ENCODE measurements around the gene FITM2. TPM values are rescaled to one million over a fixed set of nuclear protein-coding genes. Genes with fewer than 3 reads are reported as not detected.

Gene FITM2
- total RNA-seq, 1 experiment from 2014 or later = 7.2 TPM

- ChIA-PET CTCF (interaction anchor here (1.1 kb wide), 1 partner anchor 39 kb away, joined by 4 read pairs; no protein-coding TSS in a partner anchor), POLR2A (no interaction called here)
- BruUV-seq (replicated peaks) = no TSS peak
- H3K27me3 Mint-ChIP-seq (ENCODE audit: insufficient read depth, unreplicated experiment) = peaks cover 22% of the 10 kb centered on the region
- H3K4me3 Mint-ChIP-seq (ENCODE audit: unreplicated experiment) = no peak overlapping the region
- no peak for TF ChIP-seq CTCF (IDR thresholded peaks at IDR 0.05; ENCODE audit: unreplicated experiment)
- DNase-seq (ENCODE audit: unreplicated experiment) = no peak
- no peaks in the 10 kb centered on the region for H3K9me3 Mint-ChIP-seq (ENCODE audit: unreplicated experiment)
- no peaks in the 10 kb centered on the region for H3K36me3 Mint-ChIP-seq (ENCODE audit: insufficient read depth, unreplicated experiment)
- intact Hi-C loops (cut with micrococcal nuclease) = no loop called here
- H3K27ac Mint-ChIP-seq (ENCODE audit: low read depth, unreplicated experiment) = no peak overlapping the region
- H3K4me1 Mint-ChIP-seq (ENCODE audit: insufficient read depth, unreplicated experiment) = no peaks in the 10 kb centered on the region
Observed at GRCh38 chr20:44255942-44256341, 55.1 kb downstream of the FITM2 start.

- ChIA-PET CTCF (interaction anchor here (0.8 to 1.3 kb wide), 6 partner anchors 15 to 202 kb away, joined by 3 to 7 read pairs (median 4); partner anchors contain the start of gene FITM2), POLR2A (no interaction called here)
- H3K27ac Mint-ChIP-seq (ENCODE audit: low read depth, unreplicated experiment) = no peak overlapping the region
- no TSS peak for BruUV-seq (replicated peaks)
- no peaks in the 10 kb centered on the region for H3K36me3 Mint-ChIP-seq (ENCODE audit: insufficient read depth, unreplicated experiment)
- H3K9me3 Mint-ChIP-seq (ENCODE audit: unreplicated experiment) = no peaks in the 10 kb centered on the region
- H3K4me1 Mint-ChIP-seq (ENCODE audit: insufficient read depth, unreplicated experiment) = no peaks in the 10 kb centered on the region
- DNase-seq (ENCODE audit: unreplicated experiment) = no peak
- no peak for TF ChIP-seq CTCF (IDR thresholded peaks at IDR 0.05; ENCODE audit: unreplicated experiment)
- H3K4me3 Mint-ChIP-seq (ENCODE audit: unreplicated experiment) = no peak overlapping the region
- H3K27me3 Mint-ChIP-seq (ENCODE audit: insufficient read depth, unreplicated experiment) = peaks cover 11% of the 10 kb centered on the region
- intact Hi-C loops (cut with micrococcal nuclease) = no loop called here
Observed at GRCh38 chr20:44254073-44254472, 56.9 kb downstream of the FITM2 start.

- no TSS peak for BruUV-seq (replicated peaks)
- DNase-seq (ENCODE audit: unreplicated experiment) = no peak
- Mint-ChIP-seq H3K9me3 (ENCODE audit: unreplicated experiment) (no peaks in the 10 kb centered on the region), H3K4me3 (ENCODE audit: unreplicated experiment) (no peak overlapping the region), H3K4me1 (ENCODE audit: insufficient read depth, unreplicated experiment) (no peaks in the 10 kb centered on the region), H3K27me3 (ENCODE audit: insufficient read depth, unreplicated experiment) (peaks cover 5% of the 10 kb centered on the region), H3K36me3 (ENCODE audit: insufficient read depth, unreplicated experiment) (no peaks in the 10 kb centered on the region), H3K27ac (ENCODE audit: low read depth, unreplicated experiment) (no peak overlapping the region)
- intact Hi-C loops (cut with micrococcal nuclease) = no loop called here
- CTCF ChIA-PET = interaction anchor here (0.8 to 1.2 kb wide), 5 partner anchors 14 to 58 kb away, joined by 3 to 5 read pairs (median 4); no protein-coding TSS in a partner anchor
- no peak for TF ChIP-seq CTCF (IDR thresholded peaks at IDR 0.05; ENCODE audit: unreplicated experiment)
- POLR2A ChIA-PET = no interaction called here
Observed at GRCh38 chr20:44253528-44253927, 57.5 kb downstream of the FITM2 start.

Other genes starting within 250 kb of the FITM2 start
- gene JPH2, start 124.0 kb downstream of the FITM2 start, total RNA-seq (2022) = 11.1 and 14.7 TPM in 2 replicates
- 45.4 and 50.8 TPM in 2 replicates for gene OSER1, start 100.4 kb downstream of the FITM2 start, total RNA-seq (2022)
- 0.37 TPM in 1 of 2 replicates, not detected in the other for gene GDAP1L1, start 63.9 kb downstream of the FITM2 start, total RNA-seq (2022)
- gene R3HDML, start 25.8 kb upstream of the FITM2 start, total RNA-seq (2022) = not detected in 2 replicates
- gene HNF4A, start 44.5 kb upstream of the FITM2 start, total RNA-seq (2022) = 0.22 TPM in 1 of 2 replicates, not detected in the other
- 34.1 and 35.4 TPM in 2 replicates for gene TTPAL, start 164.7 kb upstream of the FITM2 start, total RNA-seq (2022)
- gene SERINC3, start 210.9 kb upstream of the FITM2 start, total RNA-seq (2022) = 104 and 126 TPM in 2 replicates